D721Med (cell line): ENCODE data around the gene WNT3.

Experiments used
- DNase-seq: peaks from one replicate; pipeline ENCODE4 v3.0.0; 2011; ENCODE audit warnings: low spot score; ENCODE audit not compliant: insufficient read length
- FAIRE-seq: peaks from 2 replicates; lab custom pipeline; 2011; peaks lifted over from hg19 to GRCh38; lab: Jason Lieb, UNC
- TF ChIP-seq, protein P1 (sequence below): IDR thresholded peaks from 2 replicates; pipeline ENCODE4 v1.5.1; 2012; ENCODE audit warnings: mild to moderate bottlenecking, control low read depth; ENCODE audit not compliant: insufficient read depth; ENCODE audit errors: missing control alignments

WNT3 gene

GRCh38 chr17:46732160-46732559 lies 86.3 kb downstream of the WNT3 start:
- DNase-seq (no peak), FAIRE-seq (no peak)
- TF ChIP-seq, protein P1, sequence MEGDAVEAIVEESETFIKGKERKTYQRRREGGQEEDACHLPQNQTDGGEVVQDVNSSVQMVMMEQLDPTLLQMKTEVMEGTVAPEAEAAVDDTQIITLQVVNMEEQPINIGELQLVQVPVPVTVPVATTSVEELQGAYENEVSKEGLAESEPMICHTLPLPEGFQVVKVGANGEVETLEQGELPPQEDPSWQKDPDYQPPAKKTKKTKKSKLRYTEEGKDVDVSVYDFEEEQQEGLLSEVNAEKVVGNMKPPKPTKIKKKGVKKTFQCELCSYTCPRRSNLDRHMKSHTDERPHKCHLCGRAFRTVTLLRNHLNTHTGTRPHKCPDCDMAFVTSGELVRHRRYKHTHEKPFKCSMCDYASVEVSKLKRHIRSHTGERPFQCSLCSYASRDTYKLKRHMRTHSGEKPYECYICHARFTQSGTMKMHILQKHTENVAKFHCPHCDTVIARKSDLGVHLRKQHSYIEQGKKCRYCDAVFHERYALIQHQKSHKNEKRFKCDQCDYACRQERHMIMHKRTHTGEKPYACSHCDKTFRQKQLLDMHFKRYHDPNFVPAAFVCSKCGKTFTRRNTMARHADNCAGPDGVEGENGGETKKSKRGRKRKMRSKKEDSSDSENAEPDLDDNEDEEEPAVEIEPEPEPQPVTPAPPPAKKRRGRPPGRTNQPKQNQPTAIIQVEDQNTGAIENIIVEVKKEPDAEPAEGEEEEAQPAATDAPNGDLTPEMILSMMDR, result no peak

GRCh38 chr17:46730679-46731078 lies 87.8 kb downstream of the WNT3 start:
- FAIRE-seq, result no peak
- DNase-seq, result no peak
- TF ChIP-seq, protein P1, result no peak

DNA sequence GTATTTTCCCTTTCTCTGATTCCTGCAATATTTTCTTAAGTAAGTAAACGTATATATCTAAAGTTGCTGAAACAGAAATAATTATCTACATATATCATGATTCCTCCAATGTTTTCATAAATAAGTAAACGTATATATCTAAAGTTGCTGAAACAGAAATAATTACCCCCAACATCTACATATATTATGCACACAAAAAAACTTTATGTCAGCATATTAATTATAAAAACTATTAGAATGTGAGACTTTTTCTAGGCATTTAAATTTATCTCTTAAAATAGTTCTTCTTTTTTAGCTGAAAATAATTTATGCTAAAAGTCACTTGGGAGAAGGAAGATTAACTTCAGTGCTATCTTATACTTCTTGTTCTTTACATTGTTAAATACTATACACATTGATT lies 88.5 kb downstream of the WNT3 start:
- DNase-seq (no peak), FAIRE-seq (no peak)
- TF ChIP-seq, protein P1, result no peak

- DNase-seq (no peak), FAIRE-seq (no peak)
- TF ChIP-seq, protein P1, result no peak
These were observed 90.7 kb downstream of the WNT3 start for GRCh38 chr17:46727572-46728348.

DNA sequence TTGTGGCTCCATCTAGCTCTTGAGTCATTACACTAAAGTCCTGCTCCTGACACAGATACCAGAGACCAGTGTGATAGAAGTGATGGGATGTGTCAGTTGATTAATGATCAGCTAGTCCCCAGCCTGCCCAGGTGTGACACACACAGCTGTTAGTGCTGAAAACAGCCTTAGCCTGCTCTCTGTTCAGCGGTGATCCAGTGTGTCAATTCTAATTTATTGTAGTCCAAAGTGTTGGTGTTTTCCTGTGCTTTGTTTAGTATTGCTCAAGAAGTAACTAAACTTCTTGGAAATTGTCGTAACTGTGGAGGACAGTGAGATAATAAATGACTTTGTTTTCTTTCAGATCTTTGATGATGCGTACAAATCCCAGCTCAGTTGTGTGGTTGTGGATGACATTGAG lies 92.3 kb downstream of the WNT3 start:
- FAIRE-seq (no peak), DNase-seq (no peak)
- TF ChIP-seq, protein P1, result no peak

DNA sequence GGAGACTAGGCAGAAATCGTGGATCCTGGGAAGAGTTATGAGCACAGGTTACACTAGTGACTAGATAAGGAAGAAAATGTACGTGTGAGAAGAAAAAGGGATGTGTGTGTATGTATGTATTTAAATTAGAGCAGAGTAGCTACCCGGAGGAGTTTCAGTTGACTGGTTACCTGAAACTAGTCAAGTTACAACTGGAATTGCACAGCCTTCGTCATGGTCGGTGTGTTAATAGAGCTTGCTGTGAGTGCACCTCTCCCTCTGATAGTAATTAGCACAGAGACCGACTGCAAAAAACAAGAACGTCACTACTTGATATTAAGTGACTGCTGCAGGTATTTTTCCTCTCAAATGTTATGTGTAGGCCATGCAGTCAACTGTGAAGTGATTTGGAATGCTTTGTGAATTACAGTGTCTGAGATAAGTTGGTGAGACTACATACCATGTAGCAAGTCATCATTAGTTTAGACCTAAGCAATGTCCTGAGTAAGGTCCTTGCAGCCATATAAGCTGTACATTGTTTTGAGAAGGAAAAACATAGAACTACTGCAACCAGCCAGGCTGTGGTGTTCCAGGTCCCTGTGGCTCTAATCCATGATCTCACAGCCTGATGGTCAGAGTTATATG lies 95.7 kb downstream of the WNT3 start:
- FAIRE-seq (no peak), DNase-seq (no peak)
- TF ChIP-seq, protein P1, result no peak

DNA sequence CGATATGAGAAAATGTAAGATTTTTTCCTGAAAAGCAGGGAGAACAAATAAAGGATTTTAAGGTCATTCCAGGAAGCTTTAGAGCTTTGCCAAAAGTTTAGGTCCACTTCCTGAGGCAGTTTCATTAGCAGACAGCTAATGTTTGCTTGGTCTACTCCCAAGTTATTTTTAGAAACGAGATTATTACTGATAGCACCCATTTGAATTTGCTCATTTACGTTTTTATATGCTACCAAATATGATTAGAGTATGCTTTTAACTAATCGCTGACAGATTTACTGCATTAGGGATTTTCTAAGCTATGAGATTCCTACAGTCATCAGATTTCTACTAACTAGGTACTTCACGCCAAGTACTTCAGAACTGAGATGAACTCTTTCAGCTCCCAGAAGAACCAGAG lies 98.1 kb downstream of the WNT3 start:
- DNase-seq (no peak), FAIRE-seq (peak; percentile 11)
- TF ChIP-seq, protein P1, result no peak
